ENCODE data around the gene ANXA11. TPM values are rescaled to one million over a fixed set of nuclear protein-coding genes. Genes with fewer than 3 reads are reported as not detected.

The ANXA11 gene
- total RNA-seq, 2 donors from 2014 or later: 158 to 174 TPM

DNA sequence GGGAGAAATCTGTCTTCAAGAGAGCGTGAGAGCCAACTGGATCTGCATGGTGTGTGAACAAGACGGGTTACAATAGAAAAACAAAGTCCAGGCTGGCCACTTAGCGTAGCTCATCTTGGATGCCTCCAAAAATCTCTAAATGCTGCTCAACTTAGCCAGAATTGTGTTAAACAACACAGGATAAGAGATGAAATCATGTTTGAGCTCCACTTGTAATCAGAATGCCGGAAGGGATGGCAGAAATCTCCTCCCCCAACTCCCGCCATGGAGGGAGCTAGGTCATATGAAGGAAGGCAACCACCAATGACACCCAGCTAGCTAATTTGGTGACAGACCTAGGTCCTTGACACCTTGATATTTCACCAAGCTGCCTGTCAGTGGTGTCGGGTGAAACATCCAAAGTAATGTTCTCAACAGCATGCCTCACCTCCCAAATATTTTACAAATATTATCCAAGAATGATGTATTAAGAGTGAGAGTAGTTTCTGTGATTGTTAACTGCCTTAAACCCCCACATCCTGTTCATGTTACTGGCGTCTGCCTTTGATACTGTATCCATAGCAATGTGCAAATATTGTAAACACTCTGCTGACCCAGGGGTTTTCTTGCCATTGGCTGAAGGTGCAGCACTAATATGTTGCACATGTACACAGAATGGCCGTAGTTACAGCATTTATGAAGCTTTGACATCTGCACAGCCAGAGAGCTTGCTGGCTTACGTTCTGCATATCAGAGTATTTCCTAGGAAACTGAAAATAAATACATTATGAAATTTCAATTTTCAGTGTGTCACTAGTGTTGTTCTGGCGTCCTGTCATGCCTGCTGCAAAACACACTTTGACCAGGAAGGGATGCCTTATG is 101.0 kb downstream of the ANXA11 start:
- no peaks in the 10 kb centered on the region for H3K36me3 ChIP-seq
- no peak overlapping the region for H3K27ac ChIP-seq
- intact Hi-C loops (cut with DNase I): no loop called here
- no peak overlapping the region for H3K4me3 ChIP-seq
- DNase-seq (ENCODE audit: low spot score): no peak
- 43% methylated on average over 10 of the region's 10 CpGs for WGBS
- H3K4me1 ChIP-seq (replicated peaks): no peaks in the 10 kb centered on the region
- no peaks in the 10 kb centered on the region for H3K27me3 ChIP-seq (replicated peaks; ENCODE audit: insufficient read depth)
- H3K9me3 ChIP-seq: no peaks in the 10 kb centered on the region
- TF ChIP-seq POLR2AphosphoS5 (IDR thresholded peaks at IDR 0.05): no peak
- TF ChIP-seq POLR2A (IDR thresholded peaks at IDR 0.05): no peak
- TF ChIP-seq, protein P1, sequence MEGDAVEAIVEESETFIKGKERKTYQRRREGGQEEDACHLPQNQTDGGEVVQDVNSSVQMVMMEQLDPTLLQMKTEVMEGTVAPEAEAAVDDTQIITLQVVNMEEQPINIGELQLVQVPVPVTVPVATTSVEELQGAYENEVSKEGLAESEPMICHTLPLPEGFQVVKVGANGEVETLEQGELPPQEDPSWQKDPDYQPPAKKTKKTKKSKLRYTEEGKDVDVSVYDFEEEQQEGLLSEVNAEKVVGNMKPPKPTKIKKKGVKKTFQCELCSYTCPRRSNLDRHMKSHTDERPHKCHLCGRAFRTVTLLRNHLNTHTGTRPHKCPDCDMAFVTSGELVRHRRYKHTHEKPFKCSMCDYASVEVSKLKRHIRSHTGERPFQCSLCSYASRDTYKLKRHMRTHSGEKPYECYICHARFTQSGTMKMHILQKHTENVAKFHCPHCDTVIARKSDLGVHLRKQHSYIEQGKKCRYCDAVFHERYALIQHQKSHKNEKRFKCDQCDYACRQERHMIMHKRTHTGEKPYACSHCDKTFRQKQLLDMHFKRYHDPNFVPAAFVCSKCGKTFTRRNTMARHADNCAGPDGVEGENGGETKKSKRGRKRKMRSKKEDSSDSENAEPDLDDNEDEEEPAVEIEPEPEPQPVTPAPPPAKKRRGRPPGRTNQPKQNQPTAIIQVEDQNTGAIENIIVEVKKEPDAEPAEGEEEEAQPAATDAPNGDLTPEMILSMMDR (IDR thresholded peaks at IDR 0.05): no peak

Small RNA genes within 50 kb of the gene (small RNA-seq; reads per million reads assigned to genes)
- gene RPS12P2: 0 reads per million in 2 donors

Other genes with a start within 250 kb of the ANXA11 start
- 10 to 100 TPM; 52.7 to 95.9 TPM for gene TMEM254, start 126.9 kb downstream of the ANXA11 start, total RNA-seq
- 10 to 100 TPM in 1 of 2 donors, 1 to 10 TPM in 1; 8.9 to 14.7 TPM for gene PLAC9, start 72.8 kb downstream of the ANXA11 start, total RNA-seq
- gene MAT1A, start 84.1 kb upstream of the ANXA11 start, total RNA-seq: 1 to 10 TPM in 1 of 2 donors, not detected in 1; 3.9 TPM
- gene DYDC1, start 151.2 kb upstream of the ANXA11 start, total RNA-seq: 1 to 10 TPM in 1 of 2 donors, not detected in 1; 8.7 TPM
- gene DYDC2, start 151.2 kb upstream of the ANXA11 start, total RNA-seq: not detected
- 100 to 1,000 TPM in 1 of 2 donors, 10 to 100 TPM in 1; 86.0 to 101 TPM for gene PRXL2A, start 203.0 kb upstream of the ANXA11 start, total RNA-seq
- 100 to 1,000 TPM in 1 of 2 donors, 10 to 100 TPM in 1; 69.8 to 103 TPM for gene TSPAN14, start 248.8 kb upstream of the ANXA11 start, total RNA-seq

Measured in prostate gland (tissue), 2 donors.